Activated CD8-positive, alpha-beta T cell treated with anti-CD3 and anti-CD28 coated beads, Interleukin-2, amount 10 ng/mL, durations not matched to agents 7 days and 5 days (primary cell): ENCODE data around the gene SEPTIN12. TPM values are rescaled to one million over a fixed set of nuclear protein-coding genes. Genes with fewer than 3 reads are reported as not detected.

Source experiments
- ATAC-seq: fragments of 150-1000 bp; cut with Tn5 transposase; one replicate; pipeline ENCODE4 v1.10.0; 2021; ENCODE audit warnings: moderate library complexity
- CTCF ChIA-PET: fragments of 350-600 bp; sonication (Branson Sonifier 250); formaldehyde crosslinking; loops from one replicate; lab custom pipeline; 2021; ENCODE audit warnings: antibody characterized with exemption; lab: Charles Lee
- POLR2A ChIA-PET: fragments of 350-600 bp; sonication (Branson Sonifier 250); formaldehyde crosslinking; loops from one replicate; lab custom pipeline; 2021; ENCODE audit warnings: antibody characterized with exemption; lab: Charles Lee
- DNase-seq: peaks from one replicate; pipeline ENCODE4 v3.0.0-alpha.2; 2020
- H3K27ac Mint-ChIP-seq: one replicate; pipeline ENCODE4 v1.8.0; 2021; ENCODE audit warnings: mild to moderate bottlenecking, mixed read lengths
- H3K27me3 Mint-ChIP-seq: one replicate; pipeline ENCODE4 v1.8.0; 2021; ENCODE audit warnings: low read depth, mixed read lengths
- H3K36me3 Mint-ChIP-seq: one replicate; pipeline ENCODE4 v1.8.0; 2021; ENCODE audit warnings: low read depth, mixed read lengths
- H3K4me1 Mint-ChIP-seq: one replicate; pipeline ENCODE4 v1.8.0; 2021; ENCODE audit warnings: low read depth, mixed read lengths
- H3K4me3 Mint-ChIP-seq: one replicate; pipeline ENCODE4 v1.8.0; 2021; ENCODE audit warnings: mild to moderate bottlenecking, mixed read lengths
- H3K9me3 Mint-ChIP-seq: one replicate; pipeline ENCODE4 v1.8.0; 2022; ENCODE audit warnings: mixed read lengths; ENCODE audit not compliant: insufficient read depth
- total RNA-seq, 2 experiments: library from RNA; stranded (reverse); gene quantifications; one replicate each; pipeline ENCODE4 v1.2.3, GENCODE V29; 2021

The SEPTIN12 gene
- total RNA-seq, 2 experiments from 2014 or later, result not detected

- ChIA-PET POLR2A (no interaction called here), CTCF (no interaction called here)
- H3K4me3 Mint-ChIP-seq, result no peak overlapping the region
- no peaks in the 10 kb centered on the region for H3K9me3 Mint-ChIP-seq
- peaks cover 57% of the 10 kb centered on the region for H3K36me3 Mint-ChIP-seq
- H3K27ac Mint-ChIP-seq, result no peak overlapping the region
- no peaks in the 10 kb centered on the region for H3K4me1 Mint-ChIP-seq
- DNase-seq (no peak), ATAC-seq (no peak)
- H3K27me3 Mint-ChIP-seq, result no peaks in the 10 kb centered on the region
Observed at GRCh38 chr16:4814542-4815173, 26.5 kb upstream of the SEPTIN12 start.

GRCh38 chr16:4814046-4814445, 25.9 kb upstream of the SEPTIN12 start:
- peaks cover 54% of the 10 kb centered on the region for H3K36me3 Mint-ChIP-seq
- no peaks in the 10 kb centered on the region for H3K4me1 Mint-ChIP-seq

GRCh38 chr16:4813251-4814003, 25.3 kb upstream of the SEPTIN12 start:
- no peaks in the 10 kb centered on the region for H3K4me1 Mint-ChIP-seq
- CTCF ChIA-PET, result no interaction called here
- DNase-seq (no peak), ATAC-seq (no peak)
- H3K36me3 Mint-ChIP-seq, result peaks cover 53% of the 10 kb centered on the region
- H3K27ac Mint-ChIP-seq, result no peak overlapping the region
- H3K9me3 Mint-ChIP-seq, result no peaks in the 10 kb centered on the region
- no peaks in the 10 kb centered on the region for H3K27me3 Mint-ChIP-seq
- POLR2A ChIA-PET, result no interaction called here
- no peak overlapping the region for H3K4me3 Mint-ChIP-seq

More at GRCh38 chr16:4814046-4814445, 25.9 kb upstream of the SEPTIN12 start:
- H3K4me3 Mint-ChIP-seq, result no peak overlapping the region
- DNase-seq, result no peak
- ATAC-seq, result no peak
- H3K9me3 Mint-ChIP-seq, result no peaks in the 10 kb centered on the region
- no peak overlapping the region for H3K27ac Mint-ChIP-seq
- ChIA-PET POLR2A (no interaction called here), CTCF (no interaction called here)
- no peaks in the 10 kb centered on the region for H3K27me3 Mint-ChIP-seq

GRCh38 chr16:4811773-4812172, 23.6 kb upstream of the SEPTIN12 start:
- H3K9me3 Mint-ChIP-seq, result no peaks in the 10 kb centered on the region
- no peak for DNase-seq
- no peak for ATAC-seq
- no peak overlapping the region for H3K4me3 Mint-ChIP-seq
- ChIA-PET POLR2A (interaction anchor here (1.2 kb wide), 1 partner anchor 9 kb away, joined by 3 read pairs; no protein-coding TSS in a partner anchor), CTCF (no interaction called here)
- H3K36me3 Mint-ChIP-seq, result peaks cover 53% of the 10 kb centered on the region
- no peaks in the 10 kb centered on the region for H3K27me3 Mint-ChIP-seq
- H3K27ac Mint-ChIP-seq, result no peak overlapping the region
- no peaks in the 10 kb centered on the region for H3K4me1 Mint-ChIP-seq

GRCh38 chr16:4811242-4811641, 23.1 kb upstream of the SEPTIN12 start:
- H3K36me3 Mint-ChIP-seq, result peaks cover 52% of the 10 kb centered on the region
- no peaks in the 10 kb centered on the region for H3K4me1 Mint-ChIP-seq
- POLR2A ChIA-PET, result no interaction called here
- no peak for ATAC-seq
- H3K27me3 Mint-ChIP-seq, result no peaks in the 10 kb centered on the region
- H3K9me3 Mint-ChIP-seq, result no peaks in the 10 kb centered on the region
- CTCF ChIA-PET, result no interaction called here
- H3K4me3 Mint-ChIP-seq, result no peak overlapping the region
- DNase-seq, result no peak
- no peak overlapping the region for H3K27ac Mint-ChIP-seq

GRCh38 chr16:4806280-4806679, 18.1 kb upstream of the SEPTIN12 start:
- Mint-ChIP-seq H3K4me3 (no peak overlapping the region), H3K9me3 (no peaks in the 10 kb centered on the region), H3K4me1 (peaks cover 17% of the 10 kb centered on the region), H3K27me3 (no peaks in the 10 kb centered on the region), H3K27ac (no peak overlapping the region), H3K36me3 (peaks cover 29% of the 10 kb centered on the region)
- ATAC-seq (no peak), DNase-seq (no peak)
- ChIA-PET POLR2A (no interaction called here), CTCF (no interaction called here)

GRCh38 chr16:4805231-4805630, 17.1 kb upstream of the SEPTIN12 start:
- POLR2A ChIA-PET, result no interaction called here
- DNase-seq, result no peak
- ATAC-seq, result no peak
- Mint-ChIP-seq H3K4me1 (peaks cover 25% of the 10 kb centered on the region), H3K9me3 (no peaks in the 10 kb centered on the region), H3K27me3 (no peaks in the 10 kb centered on the region), H3K27ac (no peak overlapping the region), H3K36me3 (peaks cover 24% of the 10 kb centered on the region), H3K4me3 (no peak overlapping the region)
- CTCF ChIA-PET, result no interaction called here

- peaks cover 23% of the 10 kb centered on the region for H3K36me3 Mint-ChIP-seq
- DNase-seq, result no peak
- peaks cover 26% of the 10 kb centered on the region for H3K4me1 Mint-ChIP-seq
- ChIA-PET POLR2A (interaction anchor here (0.6 to 1.0 kb wide), 3 partner anchors 8 to 219 kb away, joined by 3 to 5 read pairs (median 3); no protein-coding TSS in a partner anchor), CTCF (no interaction called here)
- no peak for ATAC-seq
- no peak overlapping the region for H3K27ac Mint-ChIP-seq
- H3K9me3 Mint-ChIP-seq, result no peaks in the 10 kb centered on the region
- peak overlapping the region; percentile 36 for H3K4me3 Mint-ChIP-seq
- no peaks in the 10 kb centered on the region for H3K27me3 Mint-ChIP-seq
Observed at GRCh38 chr16:4803898-4804762, 16.0 kb upstream of the SEPTIN12 start.

GRCh38 chr16:4803401-4803844, 15.3 kb upstream of the SEPTIN12 start:
- no peak for DNase-seq
- ChIA-PET POLR2A (interaction anchor here (0.7 to 2.9 kb wide), 5 partner anchors 9 to 218 kb away, joined by 3 to 11 read pairs (median 5); partner anchors contain the start of genes GLYR1, UBN1 and ZNF500), CTCF (interaction anchor here (1.0 to 1.5 kb wide), 4 partner anchors 13 to 179 kb away, joined by 3 read pairs; partner anchors contain the start of gene MGRN1)
- Mint-ChIP-seq H3K27me3 (no peaks in the 10 kb centered on the region), H3K9me3 (no peaks in the 10 kb centered on the region), H3K4me1 (peaks cover 26% of the 10 kb centered on the region), H3K27ac (no peak overlapping the region), H3K4me3 (peak overlapping the region; percentile 83), H3K36me3 (peaks cover 20% of the 10 kb centered on the region)
- ATAC-seq, result no peak

- POLR2A ChIA-PET, result interaction anchor here (0.6 to 2.9 kb wide), 5 partner anchors 9 to 195 kb away, joined by 3 to 11 read pairs (median 3); partner anchors contain the start of genes GLYR1, UBN1 and ZNF500
- peak; percentile 90 for DNase-seq
- CTCF ChIA-PET, result interaction anchor here (1.0 to 1.6 kb wide), 5 partner anchors 14 to 179 kb away, joined by 3 to 4 read pairs (median 3); partner anchors contain the start of genes ANKS3, DNAAF8 and MGRN1
- ATAC-seq, result peak; percentile 93
- H3K27ac Mint-ChIP-seq, result peak overlapping the region; percentile 78
- peaks cover 20% of the 10 kb centered on the region for H3K36me3 Mint-ChIP-seq
- no peaks in the 10 kb centered on the region for H3K27me3 Mint-ChIP-seq
- peak overlapping the region; percentile 83 for H3K4me3 Mint-ChIP-seq
- H3K4me1 Mint-ChIP-seq, result peaks cover 26% of the 10 kb centered on the region
- H3K9me3 Mint-ChIP-seq, result no peaks in the 10 kb centered on the region
Observed at GRCh38 chr16:4802659-4803287, 14.6 kb upstream of the SEPTIN12 start.
